Hepatocyte (in vitro differentiated cells): ENCODE results near the gene FNDC3B. TPM values are rescaled to one million over a fixed set of nuclear protein-coding genes. Genes with fewer than 3 reads are reported as not detected.

ENCODE experiments used
- DNase-seq: peaks from one replicate; pipeline ENCODE4 v3.0.0-alpha.2; 2016; ENCODE audit warnings: low spot score
- H2AFZ ChIP-seq: fragments of 200-600 bp; sonication (generic); 2 replicates; pipeline ENCODE4 v1.6.0; 2016; ENCODE audit warnings: antibody characterized with exemption, mild to moderate bottlenecking
- H3K27ac ChIP-seq: fragments of 200-600 bp; sonication (generic); 2 replicates; pipeline ENCODE4 v1.5.1; 2016; ENCODE audit warnings: mild to moderate bottlenecking
- H3K27me3 ChIP-seq: fragments of 200-600 bp; sonication (generic); 2 replicates; pipeline ENCODE4 v1.6.1; 2016
- H3K36me3 ChIP-seq: fragments of 200-600 bp; sonication (generic); replicated peaks from 2 replicates; pipeline ENCODE4 v1.5.1; 2016; ENCODE audit warnings: low read depth; ENCODE audit not compliant: insufficient read depth
- H3K4me1 ChIP-seq: fragments of 200-600 bp; sonication (generic); 2 replicates; pipeline ENCODE4 v1.5.1; 2016; ENCODE audit warnings: mild to moderate bottlenecking, moderate library complexity; ENCODE audit not compliant: insufficient read depth
- H3K4me2 ChIP-seq: fragments of 200-600 bp; sonication (generic); 2 replicates; pipeline ENCODE4 v1.6.0; 2016
- H3K4me3 ChIP-seq: fragments of 200-600 bp; sonication (generic); 2 replicates; pipeline ENCODE4 v1.5.1; 2016; ENCODE audit warnings: mild to moderate bottlenecking
- H3K79me2 ChIP-seq: fragments of 200-600 bp; sonication (generic); 2 replicates; pipeline ENCODE4 v1.6.0; 2017; ENCODE audit warnings: mild to moderate bottlenecking
- H3K9me2 ChIP-seq: fragments of 200-600 bp; sonication (generic); replicated peaks from 2 replicates; pipeline ENCODE4 v1.6.0; 2017; ENCODE audit warnings: mild to moderate bottlenecking; ENCODE audit not compliant: insufficient read depth
- H3K9me3 ChIP-seq: fragments of 200-600 bp; sonication (generic); 2 replicates; pipeline ENCODE4 v1.5.1; 2016; ENCODE audit warnings: low read depth, mild to moderate bottlenecking
- H4K20me1 ChIP-seq: fragments of 200-600 bp; sonication (generic); 2 replicates; pipeline ENCODE4 v1.6.0; 2016; ENCODE audit warnings: mild to moderate bottlenecking; ENCODE audit not compliant: insufficient read depth, poor library complexity, severe bottlenecking
- EZH2 ChIP-seq: fragments of 200-600 bp; sonication (generic); IDR thresholded peaks from 2 replicates; pipeline ENCODE4 v1.6.1; 2016; ENCODE audit warnings: antibody characterized with exemption, mild to moderate bottlenecking, borderline replicate concordance
- EZH2phosphoT487 ChIP-seq: fragments of 200-600 bp; sonication (generic); IDR thresholded peaks from one replicate; pipeline ENCODE4 v1.6.1; 2018; ENCODE audit warnings: antibody characterized with exemption, mild to moderate bottlenecking, low read depth, moderate library complexity; ENCODE audit not compliant: unreplicated experiment, severe bottlenecking
- WGBS: methylation state at CpG from one replicate; pipeline ENCODE4 v1.1.6; 2016; ENCODE audit warnings: low lambda C conversion rate; ENCODE audit errors: missing lambda C conversion rate; 5-methylcytosine and 5-hydroxymethylcytosine counted together
- polyA plus RNA-seq: library from polyadenylated mRNA; unstranded; fragments of >200 nt; fragmentation: Nextera tagmentation; extraction: Ambion mirVana; gene quantifications from 2 replicates; pipeline ENCODE4 v1.2.1, GENCODE V29; 2016
- total RNA-seq: library from RNA; depleted of rRNA; stranded (reverse); fragments of >200 nt; gene quantifications from 2 replicates; pipeline ENCODE4 v1.2.3, GENCODE V29; 2014
- TF ChIP-seq, protein P1 (sequence below): fragments of 200-600 bp; sonication (generic); IDR thresholded peaks from 2 replicates; pipeline ENCODE4 v1.5.1; 2016; ENCODE audit warnings: antibody characterized with exemption, mild to moderate bottlenecking; ENCODE audit not compliant: poor library complexity

The FNDC3B gene
- total and polyA plus RNA-seq, 2 experiments from 2014 or later = 61.2 to 113 TPM

DNA sequence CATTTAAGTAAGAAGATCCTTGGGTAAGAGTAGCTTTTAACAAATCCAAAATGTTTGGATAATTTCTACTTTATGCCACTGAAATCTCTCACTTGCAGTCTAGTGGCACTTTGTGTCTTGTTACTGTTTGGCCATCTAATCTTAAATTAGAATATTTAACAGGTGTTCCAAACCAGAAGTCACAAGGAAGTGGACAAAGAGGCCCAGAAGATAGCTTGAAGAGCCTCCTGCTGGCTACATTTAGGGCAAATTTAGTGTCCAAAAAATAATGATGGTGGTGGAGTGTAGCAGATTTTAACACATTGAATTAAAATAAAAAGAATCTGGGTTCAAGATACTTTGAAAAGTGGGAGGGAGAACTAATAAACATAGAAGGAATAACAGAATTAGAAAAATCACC lies 236.7 kb downstream of the FNDC3B start:
- H3K4me3 ChIP-seq = no peak overlapping the region
- H3K27me3 ChIP-seq = no peaks in the 10 kb centered on the region
- no peak overlapping the region for H3K27ac ChIP-seq
- TF ChIP-seq EZH2 = no peak
- TF ChIP-seq, protein P1, sequence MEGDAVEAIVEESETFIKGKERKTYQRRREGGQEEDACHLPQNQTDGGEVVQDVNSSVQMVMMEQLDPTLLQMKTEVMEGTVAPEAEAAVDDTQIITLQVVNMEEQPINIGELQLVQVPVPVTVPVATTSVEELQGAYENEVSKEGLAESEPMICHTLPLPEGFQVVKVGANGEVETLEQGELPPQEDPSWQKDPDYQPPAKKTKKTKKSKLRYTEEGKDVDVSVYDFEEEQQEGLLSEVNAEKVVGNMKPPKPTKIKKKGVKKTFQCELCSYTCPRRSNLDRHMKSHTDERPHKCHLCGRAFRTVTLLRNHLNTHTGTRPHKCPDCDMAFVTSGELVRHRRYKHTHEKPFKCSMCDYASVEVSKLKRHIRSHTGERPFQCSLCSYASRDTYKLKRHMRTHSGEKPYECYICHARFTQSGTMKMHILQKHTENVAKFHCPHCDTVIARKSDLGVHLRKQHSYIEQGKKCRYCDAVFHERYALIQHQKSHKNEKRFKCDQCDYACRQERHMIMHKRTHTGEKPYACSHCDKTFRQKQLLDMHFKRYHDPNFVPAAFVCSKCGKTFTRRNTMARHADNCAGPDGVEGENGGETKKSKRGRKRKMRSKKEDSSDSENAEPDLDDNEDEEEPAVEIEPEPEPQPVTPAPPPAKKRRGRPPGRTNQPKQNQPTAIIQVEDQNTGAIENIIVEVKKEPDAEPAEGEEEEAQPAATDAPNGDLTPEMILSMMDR = no peak
- no peak for TF ChIP-seq EZH2phosphoT487
- no peaks in the 10 kb centered on the region for H3K9me3 ChIP-seq
- H3K4me2 ChIP-seq = no peak overlapping the region
- no peak overlapping the region for H2AFZ ChIP-seq
- H3K79me2 ChIP-seq = peaks cover 30% of the 10 kb centered on the region
- H3K4me1 ChIP-seq = peaks cover 4% of the 10 kb centered on the region
- H4K20me1 ChIP-seq = no peaks in the 10 kb centered on the region
- no peak for DNase-seq
- no peaks in the 10 kb centered on the region for H3K36me3 ChIP-seq
- no peaks in the 10 kb centered on the region for H3K9me2 ChIP-seq

DNA sequence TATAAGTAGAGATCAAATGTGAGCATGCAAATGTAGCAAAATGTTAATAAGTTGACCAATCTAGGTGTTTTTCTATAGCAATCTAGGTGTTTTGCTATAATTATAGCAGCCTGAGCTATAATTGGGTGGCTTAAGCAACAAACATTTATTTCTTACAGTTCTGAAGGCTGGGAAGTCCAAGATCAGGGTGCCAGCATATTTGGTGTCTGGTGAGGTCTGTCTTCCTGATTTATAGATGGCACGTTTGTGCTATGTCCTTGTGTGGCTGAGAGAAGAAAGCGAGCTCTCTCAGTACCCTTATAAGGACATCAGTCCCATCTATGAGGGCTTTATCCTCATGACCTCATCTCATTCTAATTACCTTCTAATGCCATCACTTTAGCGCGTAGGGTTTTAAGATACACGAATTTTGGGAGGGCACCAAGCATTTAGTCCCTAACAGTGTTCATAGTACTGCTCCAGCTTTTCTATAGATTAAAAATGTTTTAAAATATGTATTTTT lies 237.8 kb downstream of the FNDC3B start:
- H3K4me3 ChIP-seq = no peak overlapping the region
- H2AFZ ChIP-seq = no peak overlapping the region
- DNase-seq = no peak
- H3K79me2 ChIP-seq = peaks cover 41% of the 10 kb centered on the region
- no peaks in the 10 kb centered on the region for H4K20me1 ChIP-seq
- H3K27ac ChIP-seq = no peak overlapping the region
- peaks cover 4% of the 10 kb centered on the region for H3K4me1 ChIP-seq
- no peak for TF ChIP-seq EZH2phosphoT487
- TF ChIP-seq, protein P1 = no peak
- TF ChIP-seq EZH2 = no peak
- no peaks in the 10 kb centered on the region for H3K9me3 ChIP-seq
- no peaks in the 10 kb centered on the region for H3K27me3 ChIP-seq
- no peaks in the 10 kb centered on the region for H3K36me3 ChIP-seq
- H3K9me2 ChIP-seq = no peaks in the 10 kb centered on the region
- 95% methylated on average over 5 of the region's 5 CpGs for WGBS
- H3K4me2 ChIP-seq = no peak overlapping the region

DNA sequence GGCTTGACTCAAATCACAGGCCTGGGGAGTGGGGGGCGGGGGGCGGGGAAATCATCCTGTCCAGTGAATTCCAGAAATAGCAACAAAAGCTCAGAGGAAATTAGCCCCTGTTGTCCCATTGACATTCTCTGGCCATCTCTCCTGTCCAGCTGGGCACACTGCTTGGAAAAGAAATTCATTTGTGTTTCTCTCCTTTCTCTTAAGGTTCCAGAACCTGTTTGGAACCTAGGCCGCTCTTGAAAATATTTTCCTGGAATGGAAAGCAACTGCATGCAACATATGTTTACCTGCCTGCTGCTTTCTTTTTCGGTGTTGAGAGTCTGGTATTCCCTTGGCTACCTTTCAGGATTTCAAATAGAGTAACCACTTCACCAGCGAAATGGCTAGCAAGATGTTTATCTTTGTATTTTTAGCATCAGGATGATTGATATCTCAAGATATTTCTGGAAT lies 239.8 kb downstream of the FNDC3B start:
- Histone ChIP-seq H3K4me2 (no peak overlapping the region), H3K9me3 (no peaks in the 10 kb centered on the region), H2AFZ (no peak overlapping the region), H3K27ac (no peak overlapping the region), H3K36me3 (no peaks in the 10 kb centered on the region), H4K20me1 (peaks cover 6% of the 10 kb centered on the region), H3K9me2 (no peaks in the 10 kb centered on the region), H3K4me1 (peaks cover 5% of the 10 kb centered on the region), H3K79me2 (peaks cover 60% of the 10 kb centered on the region), H3K4me3 (no peak overlapping the region), H3K27me3 (no peaks in the 10 kb centered on the region)
- WGBS = 89% methylated on average over 5 of the region's 5 CpGs
- TF ChIP-seq, protein P1 = no peak
- DNase-seq = no peak

DNA sequence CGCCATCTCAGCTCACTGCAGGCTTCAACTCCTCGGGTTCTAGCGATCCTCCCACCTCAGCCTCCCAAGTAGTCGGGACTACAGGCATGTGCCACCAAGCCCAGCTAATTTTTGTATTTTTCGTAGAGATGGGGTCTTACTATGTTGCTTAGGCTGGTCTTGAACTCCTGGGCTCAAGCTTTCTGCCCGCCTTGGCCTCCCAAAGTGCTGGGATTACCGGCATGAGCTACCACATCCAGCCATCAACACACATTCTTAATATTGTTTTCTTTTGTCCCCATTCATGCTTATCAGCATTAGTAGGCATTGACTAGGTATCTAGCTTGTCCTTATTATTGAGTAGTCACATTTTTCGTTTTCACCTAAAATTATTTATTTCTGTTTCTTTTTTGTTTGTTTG lies 240.6 kb downstream of the FNDC3B start:
- Histone ChIP-seq H3K79me2 (peaks cover 64% of the 10 kb centered on the region), H3K4me3 (no peak overlapping the region), H3K9me3 (no peaks in the 10 kb centered on the region), H3K27me3 (no peaks in the 10 kb centered on the region), H3K4me1 (peaks cover 5% of the 10 kb centered on the region), H3K9me2 (no peaks in the 10 kb centered on the region), H3K27ac (peak overlapping the region; percentile 40), H2AFZ (no peak overlapping the region), H4K20me1 (peaks cover 6% of the 10 kb centered on the region), H3K36me3 (no peaks in the 10 kb centered on the region), H3K4me2 (no peak overlapping the region)
- DNase-seq = no peak
- WGBS = 93% methylated on average over 8 of the region's 8 CpGs
- TF ChIP-seq EZH2phosphoT487 (no peak), EZH2 (no peak)
- TF ChIP-seq, protein P1 = no peak
